NCI-H2029 (cell line): Measurements from ENCODE around the gene CAMTA1.

Experiments
- DNase-seq: peaks from one replicate; lab custom pipeline; 2025; lab: John Stamatoyannopoulos, UW

CAMTA1 gene

GRCh38 chr1:6958407-6959030 lies 173.3 kb downstream of the CAMTA1 start:
- DNase-seq: no peak

GRCh38 chr1:6959491-6959890 lies 174.2 kb downstream of the CAMTA1 start:
- DNase-seq: no peak

GRCh38 chr1:6960291-6960811 lies 175.1 kb downstream of the CAMTA1 start:
- DNase-seq: peak; percentile 17

GRCh38 chr1:6960860-6961259 lies 175.6 kb downstream of the CAMTA1 start:
- no peak for DNase-seq

- no peak for DNase-seq
These were observed 176.0 kb downstream of the CAMTA1 start for GRCh38 chr1:6961289-6961688.

- DNase-seq: no peak
These were observed 176.7 kb downstream of the CAMTA1 start for GRCh38 chr1:6961905-6962477.

- DNase-seq: peak; percentile 33
These were observed 177.3 kb downstream of the CAMTA1 start for GRCh38 chr1:6962478-6962995.

- peak; percentile 58 for DNase-seq
These were observed 178.0 kb downstream of the CAMTA1 start for GRCh38 chr1:6962996-6963911.

- DNase-seq: no peak
These were observed 178.7 kb downstream of the CAMTA1 start for GRCh38 chr1:6963912-6964307.

- no peak for DNase-seq
These were observed 180.1 kb downstream of the CAMTA1 start for GRCh38 chr1:6965083-6965934.

- DNase-seq: no peak
These were observed 180.6 kb downstream of the CAMTA1 start for GRCh38 chr1:6965935-6966241.

- DNase-seq: no peak
These were observed 181.1 kb downstream of the CAMTA1 start for GRCh38 chr1:6966326-6966725.

- DNase-seq: no peak
These were observed 182.3 kb downstream of the CAMTA1 start for GRCh38 chr1:6967431-6968111.

GRCh38 chr1:6969106-6969505 lies 183.9 kb downstream of the CAMTA1 start:
- DNase-seq: no peak

GRCh38 chr1:6969762-6970161 lies 184.5 kb downstream of the CAMTA1 start:
- no peak for DNase-seq

- DNase-seq: no peak
These were observed 185.0 kb downstream of the CAMTA1 start for GRCh38 chr1:6970221-6970620.

- no peak for DNase-seq
These were observed 185.8 kb downstream of the CAMTA1 start for GRCh38 chr1:6971048-6971447.

GRCh38 chr1:6971699-6972098 lies 186.4 kb downstream of the CAMTA1 start:
- no peak for DNase-seq

GRCh38 chr1:6972399-6972798 lies 187.1 kb downstream of the CAMTA1 start:
- DNase-seq: no peak

- no peak for DNase-seq
These were observed 190.2 kb downstream of the CAMTA1 start for GRCh38 chr1:6975331-6976043.

- no peak for DNase-seq
These were observed 190.8 kb downstream of the CAMTA1 start for GRCh38 chr1:6976044-6976375.
